ENCODE results near the gene ZNF276.
"Not testable (repeated sequence)": the region's sequence is repeated elsewhere in the genome, so short reads cannot be mapped to it uniquely, and the experiment has no call there.

ZNF276 gene

DNA sequence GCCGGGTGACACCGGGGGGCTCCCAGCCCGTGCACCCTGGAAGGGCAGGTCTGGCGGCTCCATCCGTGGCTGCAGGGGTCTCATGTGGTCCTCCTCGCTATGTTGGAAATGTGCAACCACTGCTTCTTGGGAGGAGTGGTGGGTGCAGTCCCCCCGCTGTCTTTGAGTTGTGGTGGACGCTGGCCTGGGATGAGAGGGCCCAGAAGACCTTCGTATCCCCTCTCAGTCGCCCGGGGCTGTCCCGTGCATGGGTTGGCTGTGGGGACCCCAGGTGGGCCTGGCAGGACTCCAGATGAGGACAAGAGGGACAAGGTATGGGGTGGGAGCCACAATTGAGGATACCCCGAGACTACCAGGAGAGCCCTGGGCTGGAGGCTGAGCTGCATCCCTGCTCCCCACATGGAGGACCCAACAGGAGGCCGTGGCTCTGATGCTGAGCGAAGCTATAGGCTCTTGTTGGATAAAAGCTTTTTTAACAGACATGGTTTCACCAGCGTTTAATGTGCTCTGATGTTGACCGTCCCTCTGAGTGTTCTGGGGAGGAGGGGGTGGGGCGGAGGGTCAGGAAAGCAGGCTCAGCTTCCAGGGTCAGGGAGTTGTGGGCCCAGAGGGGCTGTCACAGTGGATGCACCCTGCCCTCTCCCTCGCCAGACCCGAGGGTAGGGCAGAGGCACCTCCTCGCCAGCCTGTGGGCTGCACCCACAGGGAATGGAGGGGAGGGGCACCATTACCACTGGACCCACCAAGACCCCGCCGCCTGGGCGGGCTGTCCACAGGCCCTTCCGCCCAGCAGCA, 25.3 kb upstream of the ZNF276 start:
- DNase-seq: no peak

DNA sequence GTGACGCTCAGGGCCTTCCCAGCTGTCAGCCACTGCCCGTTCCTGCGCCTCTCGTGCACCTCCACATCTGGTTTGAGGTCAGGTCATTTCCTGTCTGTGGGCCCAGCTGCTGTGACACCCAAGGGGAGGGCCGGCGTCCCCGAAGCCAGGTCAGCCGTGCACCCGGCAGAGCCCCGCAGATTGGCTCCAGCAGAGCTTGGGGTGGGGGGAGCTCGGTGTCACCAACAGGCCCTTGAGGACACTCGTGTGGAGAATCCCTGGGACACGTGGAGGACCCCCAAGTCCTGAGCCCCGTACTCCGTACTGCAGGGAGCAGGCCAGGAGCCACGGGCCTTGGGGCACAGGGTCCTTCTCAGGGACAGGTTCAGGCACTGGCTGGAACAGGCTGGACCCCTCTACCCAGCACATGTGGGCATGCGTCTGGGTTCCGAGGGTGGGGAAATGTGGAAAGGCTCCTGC, 24.6 kb upstream of the ZNF276 start:
- DNase-seq: no peak

DNA sequence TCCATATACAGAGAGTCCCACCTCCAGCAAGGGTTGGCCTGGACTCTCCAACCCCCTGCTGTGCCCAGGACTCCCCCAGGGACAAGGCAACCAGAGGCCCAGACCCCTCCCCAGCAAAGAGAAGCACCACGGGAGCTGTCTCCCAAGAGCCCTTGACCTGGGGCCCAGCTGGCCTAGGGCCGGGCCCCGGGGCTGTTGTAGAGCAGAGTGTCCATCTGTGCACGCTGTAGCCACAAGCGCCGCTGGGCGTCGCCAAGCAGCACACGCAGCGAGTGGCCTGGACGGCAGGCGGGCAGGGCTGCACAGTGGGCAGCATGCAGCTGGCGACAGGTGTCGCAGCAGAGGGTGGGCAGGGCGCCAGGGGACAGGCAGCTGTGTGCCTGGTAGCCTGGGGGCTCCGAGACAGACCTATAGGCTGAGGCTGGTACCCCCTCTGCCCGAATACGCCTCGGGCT, 24.1 kb upstream of the ZNF276 start:
- peak; percentile 93 to 99 for DNase-seq

- peak; percentile 70 to 87 for DNase-seq
These were observed 23.6 kb upstream of the ZNF276 start for GRCh38 chr16:89697616-89698331.

- not testable (repeated sequence) for DNase-seq
These were observed 22.6 kb upstream of the ZNF276 start for GRCh38 chr16:89698717-89699116.

- not testable (repeated sequence) for DNase-seq
These were observed 21.7 kb upstream of the ZNF276 start for GRCh38 chr16:89699629-89700099.

- peak; percentile 94 to 99 for DNase-seq
These were observed 21.2 kb upstream of the ZNF276 start for GRCh38 chr16:89700100-89700648.

GRCh38 chr16:89700649-89701424, 20.5 kb upstream of the ZNF276 start:
- peak in 1 of 2 experiments; percentile 60 for DNase-seq

- peak; percentile 93 to 97 for DNase-seq
These were observed 19.6 kb upstream of the ZNF276 start, which contains the start of gene SPATA2L for GRCh38 chr16:89701425-89702406. Gene SPATA2L (minus strand): TSS chr16:89701705. CDS start chr16:89701232, 473 bp downstream.

GRCh38 chr16:89704281-89704680, 17.1 kb upstream of the ZNF276 start:
- DNase-seq: no peak

DNA sequence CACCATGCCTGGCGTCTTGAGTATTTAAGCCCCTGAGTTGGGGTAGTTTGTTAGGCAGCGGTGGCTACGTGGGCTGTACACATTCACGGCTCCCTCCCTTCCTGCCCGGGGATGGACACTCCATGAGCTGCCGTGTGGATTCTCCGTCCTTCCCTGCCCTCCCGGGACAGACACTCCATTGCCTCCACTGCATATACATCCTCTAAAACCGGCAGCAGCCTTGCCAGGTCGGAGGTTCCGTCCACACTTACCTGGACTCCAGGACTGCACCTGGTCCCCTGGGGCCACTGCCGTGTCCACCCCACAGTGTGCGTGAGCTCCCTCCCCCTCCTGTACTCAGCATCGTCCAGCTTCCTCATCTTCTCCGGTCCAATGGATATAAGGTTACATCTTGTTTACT, 16.3 kb upstream of the ZNF276 start:
- no peak for DNase-seq

- DNase-seq: peak in 1 of 2 experiments; percentile 51
These were observed 14.6 kb upstream of the ZNF276 start for GRCh38 chr16:89706518-89707260.

GRCh38 chr16:89707695-89708094, 13.6 kb upstream of the ZNF276 start:
- no peak for DNase-seq

GRCh38 chr16:89708481-89708931, 12.8 kb upstream of the ZNF276 start:
- DNase-seq: no peak

DNA sequence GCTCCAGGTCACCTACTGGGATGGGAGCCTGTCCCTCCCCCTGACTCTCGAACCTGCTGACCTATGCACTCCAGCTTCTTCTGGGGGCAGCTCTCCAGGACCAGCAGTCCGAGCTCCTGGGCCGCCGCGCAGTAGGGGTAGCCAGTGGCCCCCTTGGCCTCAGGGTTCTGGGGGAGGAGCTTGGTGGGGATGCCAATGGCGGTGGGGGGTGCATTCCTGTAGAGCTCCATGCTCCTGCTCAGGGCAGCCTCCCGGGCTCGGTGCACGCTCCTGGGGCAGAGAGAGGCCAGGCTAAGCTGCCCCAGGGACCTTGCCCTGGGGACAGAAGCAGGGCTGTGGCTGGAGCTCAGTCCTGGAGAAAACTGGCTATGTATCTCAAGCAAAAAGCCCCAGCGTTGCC, 12.2 kb upstream of the ZNF276 start:
- no peak for DNase-seq

- DNase-seq: no peak
These were observed 11.5 kb upstream of the ZNF276 start for GRCh38 chr16:89709716-89710432.

- no peak for DNase-seq
These were observed 10.4 kb upstream of the ZNF276 start for GRCh38 chr16:89710709-89711564.

DNA sequence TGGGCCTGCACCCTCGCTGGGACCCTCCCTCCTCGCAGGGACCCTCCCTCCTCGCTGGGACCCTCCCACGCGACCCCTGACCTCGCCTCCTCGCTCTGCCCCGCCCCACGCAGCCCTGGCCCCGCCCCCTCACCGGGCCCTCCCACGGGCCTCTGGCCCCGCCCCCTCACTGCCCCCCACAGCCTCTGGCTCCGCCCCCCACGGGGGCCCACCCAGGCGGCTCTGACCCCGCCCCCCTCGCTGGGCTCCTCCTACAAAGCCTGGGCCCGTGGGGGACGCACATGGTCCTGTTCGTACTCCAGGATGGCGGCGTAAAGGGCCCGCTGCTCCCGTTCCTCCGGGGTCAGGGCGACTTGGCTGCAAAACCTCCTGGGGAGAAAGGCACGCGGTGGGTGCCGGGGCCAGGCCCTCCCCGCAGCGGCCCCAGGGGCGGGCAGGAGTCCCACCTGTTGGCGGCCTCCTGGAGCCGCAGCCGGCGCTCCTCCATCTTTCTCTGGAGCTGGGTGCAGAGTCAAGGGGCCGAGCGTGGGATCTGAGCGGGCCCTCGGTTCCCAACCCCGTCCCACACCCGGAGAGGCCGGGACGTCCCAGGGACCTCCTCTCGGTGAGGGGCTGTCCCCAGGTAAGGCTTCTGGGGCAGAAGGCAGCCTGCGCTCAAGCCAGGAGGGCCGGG, 9.6 kb upstream of the ZNF276 start:
- peak; percentile 37 to 56 for DNase-seq
